ENCODE measurements around the gene RHO.

RHO gene

GRCh38 chr3:129519896-129520715 is 8.3 kb upstream of the RHO start:
- no peak for DNase-seq (ENCODE audit: low read depth in 2 of 2, low spot score in 1 of 2)

GRCh38 chr3:129520960-129521359 is 7.5 kb upstream of the RHO start:
- DNase-seq (ENCODE audit: low read depth in 2 of 2, low spot score in 1 of 2): no peak

DNA sequence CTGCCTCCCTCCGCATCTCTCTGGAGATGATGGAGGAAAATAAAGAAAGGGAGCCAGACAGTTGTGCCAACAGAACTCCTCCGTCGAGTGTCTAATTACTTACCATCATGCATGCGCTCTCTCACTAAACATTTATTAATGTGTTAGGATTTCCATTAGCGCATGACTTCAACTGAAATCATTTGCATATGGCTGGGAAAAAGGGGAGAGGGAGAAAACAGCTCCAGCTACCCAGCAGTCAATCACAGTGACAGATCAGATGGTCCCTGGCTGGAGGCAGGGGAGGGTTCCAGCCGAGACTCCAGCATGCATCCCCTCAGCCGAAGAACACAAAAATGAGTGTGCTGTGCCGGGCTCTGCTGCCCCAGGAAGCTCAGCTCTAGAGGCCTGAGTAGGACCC is 6.8 kb upstream of the RHO start:
- DNase-seq (ENCODE audit: low read depth in 2 of 2, low spot score in 1 of 2): no peak

DNA sequence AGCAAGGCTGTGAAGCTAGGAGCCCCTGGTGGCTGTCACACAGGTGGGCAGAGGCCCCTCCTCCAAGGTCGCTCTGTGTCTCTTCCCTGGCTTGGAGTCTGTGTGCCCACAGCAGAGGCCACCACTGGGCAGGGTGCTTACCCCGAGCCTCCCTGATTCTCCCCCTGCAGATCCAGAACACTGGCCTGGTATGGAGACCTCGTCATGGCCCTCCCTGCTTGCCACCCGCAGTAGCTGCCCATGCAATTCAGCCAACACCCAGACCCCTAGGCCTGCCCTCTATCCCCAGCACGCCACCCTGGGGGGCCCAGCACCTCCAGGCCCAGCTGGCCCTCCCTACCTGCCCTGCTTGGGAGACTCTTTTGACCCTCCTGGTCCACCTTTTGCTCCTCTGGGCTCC is 5.5 kb upstream of the RHO start:
- DNase-seq (ENCODE audit: low read depth in 2 of 2, low spot score in 1 of 2): no peak

- no peak for DNase-seq (ENCODE audit: low read depth in 2 of 2, low spot score in 1 of 2)
These were observed 4.4 kb upstream of the RHO start for GRCh38 chr3:129524081-129524480.

- no peak for DNase-seq (ENCODE audit: low read depth in 2 of 2, low spot score in 1 of 2)
These were observed 3.0 kb upstream of the RHO start for GRCh38 chr3:129525341-129525968.

GRCh38 chr3:129526121-129526900 is 2.1 kb upstream of the RHO start:
- DNase-seq (ENCODE audit: low read depth in 2 of 2, low spot score in 1 of 2): no peak

GRCh38 chr3:129527262-129527661 is 1.2 kb upstream of the RHO start:
- no peak for DNase-seq (ENCODE audit: low read depth in 2 of 2, low spot score in 1 of 2)

DNA sequence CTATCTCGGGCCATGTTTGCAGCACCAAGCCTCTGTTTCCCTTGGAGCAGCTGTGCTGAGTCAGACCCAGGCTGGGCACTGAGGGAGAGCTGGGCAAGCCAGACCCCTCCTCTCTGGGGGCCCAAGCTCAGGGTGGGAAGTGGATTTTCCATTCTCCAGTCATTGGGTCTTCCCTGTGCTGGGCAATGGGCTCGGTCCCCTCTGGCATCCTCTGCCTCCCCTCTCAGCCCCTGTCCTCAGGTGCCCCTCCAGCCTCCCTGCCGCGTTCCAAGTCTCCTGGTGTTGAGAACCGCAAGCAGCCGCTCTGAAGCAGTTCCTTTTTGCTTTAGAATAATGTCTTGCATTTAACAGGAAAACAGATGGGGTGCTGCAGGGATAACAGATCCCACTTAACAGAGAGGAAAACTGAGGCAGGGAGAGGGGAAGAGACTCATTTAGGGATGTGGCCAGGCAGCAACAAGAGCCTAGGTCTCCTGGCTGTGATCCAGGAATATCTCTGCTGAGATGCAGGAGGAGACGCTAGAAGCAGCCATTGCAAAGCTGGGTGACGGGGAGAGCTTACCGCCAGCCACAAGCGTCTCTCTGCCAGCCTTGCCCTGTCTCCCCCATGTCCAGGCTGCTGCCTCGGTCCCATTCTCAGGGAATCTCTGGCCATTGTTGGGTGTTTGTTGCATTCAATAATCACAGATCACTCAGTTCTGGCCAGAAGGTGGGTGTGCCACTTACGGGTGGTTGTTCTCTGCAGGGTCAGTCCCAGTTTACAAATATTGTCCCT is 1.2 kb downstream of the RHO start:
- DNase-seq (ENCODE audit: low read depth in 2 of 2, low spot score in 1 of 2): no peak

GRCh38 chr3:129530251-129530791 is 1.9 kb downstream of the RHO start:
- DNase-seq (ENCODE audit: low read depth in 2 of 2, low spot score in 1 of 2): no peak

- no peak for DNase-seq (ENCODE audit: low read depth in 2 of 2, low spot score in 1 of 2)
These were observed 2.4 kb downstream of the RHO start for GRCh38 chr3:129530821-129531220.

GRCh38 chr3:129531699-129532098 is 3.3 kb downstream of the RHO start:
- DNase-seq (ENCODE audit: low read depth in 2 of 2, low spot score in 1 of 2): no peak

DNA sequence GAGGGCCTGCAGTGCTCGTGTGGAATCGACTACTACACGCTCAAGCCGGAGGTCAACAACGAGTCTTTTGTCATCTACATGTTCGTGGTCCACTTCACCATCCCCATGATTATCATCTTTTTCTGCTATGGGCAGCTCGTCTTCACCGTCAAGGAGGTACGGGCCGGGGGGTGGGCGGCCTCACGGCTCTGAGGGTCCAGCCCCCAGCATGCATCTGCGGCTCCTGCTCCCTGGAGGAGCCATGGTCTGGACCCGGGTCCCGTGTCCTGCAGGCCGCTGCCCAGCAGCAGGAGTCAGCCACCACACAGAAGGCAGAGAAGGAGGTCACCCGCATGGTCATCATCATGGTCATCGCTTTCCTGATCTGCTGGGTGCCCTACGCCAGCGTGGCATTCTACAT is 3.8 kb downstream of the RHO start:
- DNase-seq (ENCODE audit: low read depth in 2 of 2, low spot score in 1 of 2): no peak

- no peak for DNase-seq (ENCODE audit: low read depth in 2 of 2, low spot score in 1 of 2)
These were observed 5.0 kb downstream of the RHO start for GRCh38 chr3:129533406-129533805.

GRCh38 chr3:129534428-129535027 is 6.1 kb downstream of the RHO start:
- no peak for DNase-seq (ENCODE audit: low read depth in 2 of 2, low spot score in 1 of 2)

DNA sequence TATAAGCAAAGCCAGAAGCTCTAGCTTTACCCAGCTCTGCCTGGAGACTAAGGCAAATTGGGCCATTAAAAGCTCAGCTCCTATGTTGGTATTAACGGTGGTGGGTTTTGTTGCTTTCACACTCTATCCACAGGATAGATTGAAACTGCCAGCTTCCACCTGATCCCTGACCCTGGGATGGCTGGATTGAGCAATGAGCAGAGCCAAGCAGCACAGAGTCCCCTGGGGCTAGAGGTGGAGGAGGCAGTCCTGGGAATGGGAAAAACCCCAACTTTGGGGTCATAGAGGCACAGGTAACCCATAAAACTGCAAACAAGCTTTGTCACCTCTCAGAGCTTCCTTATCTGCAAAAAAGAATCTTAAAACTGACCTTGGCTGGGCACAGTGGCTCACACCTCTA is 6.6 kb downstream of the RHO start:
- DNase-seq (ENCODE audit: low read depth in 2 of 2, low spot score in 1 of 2): no peak

DNA sequence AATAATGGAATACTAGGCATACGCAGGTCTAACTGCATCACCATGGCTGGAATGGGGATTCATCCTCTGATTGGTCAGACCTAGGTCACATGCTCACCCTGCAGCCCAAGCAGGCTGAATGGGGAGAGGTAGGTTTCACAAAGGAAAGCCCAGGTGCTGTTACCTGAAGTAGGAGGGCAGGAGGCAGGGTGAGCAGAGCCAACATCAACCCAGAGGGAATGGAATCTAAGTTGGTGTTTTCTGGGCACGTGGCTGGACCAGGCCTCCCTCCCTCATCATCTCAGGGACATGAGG is 7.9 kb downstream of the RHO start:
- no peak for DNase-seq (ENCODE audit: low read depth in 2 of 2, low spot score in 1 of 2)

DNA sequence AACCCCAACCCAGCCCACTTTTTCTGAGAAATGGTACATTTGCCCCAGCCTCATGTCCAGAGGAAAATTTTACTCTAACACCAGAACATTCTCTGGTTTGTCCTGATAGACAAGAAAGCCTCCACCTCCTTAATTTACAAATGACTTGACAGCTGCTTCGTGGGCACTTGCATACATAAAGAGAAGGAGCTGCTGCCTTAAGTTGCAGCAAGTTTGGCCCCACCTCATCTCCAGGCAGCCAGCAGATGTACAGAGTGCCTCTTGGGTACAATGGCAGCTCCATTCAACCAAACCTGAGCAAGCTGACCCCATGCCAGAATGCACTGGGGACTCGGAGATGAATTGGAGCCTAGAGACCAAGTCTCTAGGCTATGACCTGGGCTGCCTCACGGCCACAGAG is 8.4 kb downstream of the RHO start:
- DNase-seq (ENCODE audit: low read depth in 2 of 2, low spot score in 1 of 2): no peak

GRCh38 chr3:129539206-129539605 is 10.8 kb downstream of the RHO start:
- DNase-seq (ENCODE audit: low read depth in 2 of 2, low spot score in 1 of 2): no peak

GRCh38 chr3:129540776-129541516 is 12.5 kb downstream of the RHO start:
- DNase-seq (ENCODE audit: low read depth in 2 of 2, low spot score in 1 of 2): no peak
